M059J (cell line): ENCODE data around the gene NRBP1. TPM values are rescaled to one million over a fixed set of nuclear protein-coding genes. Genes with fewer than 3 reads are reported as not detected.
"Not testable (repeated sequence)": the region's sequence is repeated elsewhere in the genome, so short reads cannot be mapped to it uniquely, and the experiment has no call there.

ENCODE experiments used
- DNase-seq: peaks from one replicate; pipeline ENCODE4 v3.0.0-alpha.2; 2012; ENCODE audit warnings: low read depth
- total RNA-seq: library from RNA; depleted of rRNA; stranded (reverse); fragments of >200 nt; shearing (Covaris generic); gene quantifications from 2 replicates; pipeline ENCODE4 v1.2.3, GENCODE V29; 2014

NRBP1 gene
- total RNA-seq, 1 experiment from 2014 or later = 124 TPM

DNA sequence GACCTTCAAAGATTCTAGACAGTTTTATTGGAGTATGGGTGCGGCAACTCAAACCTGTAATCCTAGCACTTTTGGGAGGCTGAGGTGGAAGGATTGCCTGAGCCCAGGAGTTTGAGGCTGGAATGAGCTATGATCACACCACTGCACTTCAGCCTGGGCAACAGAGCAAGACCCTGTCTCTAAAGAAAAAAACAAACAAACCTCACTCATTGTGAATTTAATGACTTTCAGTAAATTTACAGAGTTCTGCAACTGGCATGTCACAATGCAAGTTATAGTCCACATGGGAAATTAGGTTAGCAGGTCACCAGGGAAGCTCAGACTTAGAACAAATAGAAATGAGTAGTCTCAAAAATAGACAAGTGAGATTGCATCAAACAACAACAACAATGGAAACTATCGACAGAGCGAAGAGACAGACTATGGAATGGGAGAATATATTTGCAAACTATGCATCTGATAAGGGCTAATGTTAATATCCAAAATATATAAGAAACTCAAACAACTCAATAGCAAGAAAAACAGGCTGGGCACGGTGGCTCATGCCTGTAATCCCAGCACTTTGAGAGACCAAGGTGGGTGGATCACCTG lies 6.7 kb upstream of the NRBP1 start:
- no peak for DNase-seq

DNA sequence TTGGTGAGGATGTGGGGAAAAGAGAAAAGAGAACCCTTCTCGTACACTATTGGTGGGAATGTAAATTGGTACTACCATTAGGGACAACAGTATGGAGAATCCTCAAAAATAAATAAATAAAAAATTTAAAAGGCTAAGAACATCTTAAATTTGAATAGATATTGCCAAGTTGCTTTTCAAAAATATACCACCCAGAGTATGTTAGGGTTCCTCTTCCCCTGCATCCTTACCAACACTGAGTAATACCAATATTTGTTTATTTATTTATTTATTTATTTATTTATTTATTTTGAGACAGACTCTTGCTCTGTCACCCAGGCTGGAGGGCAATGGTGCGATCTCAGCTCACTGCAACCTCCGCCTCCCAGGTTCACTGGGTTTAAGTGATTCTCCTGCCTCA lies 5.5 kb upstream of the NRBP1 start:
- DNase-seq = no peak

DNA sequence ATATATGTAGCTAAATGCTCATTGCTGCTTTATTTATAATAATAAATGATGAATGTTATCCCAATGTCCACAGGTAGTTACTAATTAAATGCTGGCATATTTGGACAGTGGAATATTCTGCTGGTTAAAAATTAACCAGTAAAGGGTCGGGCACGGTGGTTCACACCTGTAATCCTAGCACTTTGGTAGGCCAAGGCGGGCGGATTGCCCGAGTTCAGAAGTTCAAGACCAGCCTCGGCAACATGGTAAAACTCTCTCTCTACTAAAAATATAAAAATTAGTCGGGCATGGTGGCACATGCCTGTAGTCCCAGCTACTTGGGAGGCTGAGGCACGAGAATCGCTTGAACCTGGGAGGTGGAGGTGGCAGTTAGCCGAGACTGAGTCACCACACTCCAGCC lies 3.4 kb upstream of the NRBP1 start:
- not testable (repeated sequence) for DNase-seq

- no peak for DNase-seq
Measured at GRCh38 chr2:27427863-27428212, 593 bp upstream of the NRBP1 start.

- peak; percentile 83 for DNase-seq
Measured at GRCh38 chr2:27428978-27429541, 629 bp downstream of the NRBP1 start.

- peak; percentile 67 for DNase-seq
Measured at GRCh38 chr2:27431395-27431794, 3.0 kb downstream of the NRBP1 start.

DNA sequence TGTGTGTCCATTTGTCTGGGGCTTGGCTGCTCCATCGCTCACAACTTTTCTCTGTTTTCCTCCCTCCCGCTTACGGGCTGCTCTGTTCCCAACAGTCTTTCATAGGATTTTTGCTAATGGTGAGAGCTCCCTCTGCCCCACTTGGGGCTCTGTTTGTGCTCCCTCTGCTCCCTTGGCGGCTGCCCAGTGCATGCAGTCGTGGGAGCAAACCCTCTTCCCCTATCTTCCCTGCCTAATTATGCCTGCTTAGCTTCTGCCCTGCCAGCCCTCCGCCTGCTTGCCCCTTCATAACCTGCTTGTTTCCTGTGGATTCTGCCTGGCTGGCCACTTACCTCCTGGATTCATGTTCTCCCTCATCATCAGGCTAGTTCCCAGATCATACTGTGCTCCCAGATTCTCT lies 7.2 kb downstream of the NRBP1 start:
- no peak for DNase-seq

- DNase-seq = no peak
Measured at GRCh38 chr2:27441226-27441926, 12.9 kb downstream of the NRBP1 start.

DNA sequence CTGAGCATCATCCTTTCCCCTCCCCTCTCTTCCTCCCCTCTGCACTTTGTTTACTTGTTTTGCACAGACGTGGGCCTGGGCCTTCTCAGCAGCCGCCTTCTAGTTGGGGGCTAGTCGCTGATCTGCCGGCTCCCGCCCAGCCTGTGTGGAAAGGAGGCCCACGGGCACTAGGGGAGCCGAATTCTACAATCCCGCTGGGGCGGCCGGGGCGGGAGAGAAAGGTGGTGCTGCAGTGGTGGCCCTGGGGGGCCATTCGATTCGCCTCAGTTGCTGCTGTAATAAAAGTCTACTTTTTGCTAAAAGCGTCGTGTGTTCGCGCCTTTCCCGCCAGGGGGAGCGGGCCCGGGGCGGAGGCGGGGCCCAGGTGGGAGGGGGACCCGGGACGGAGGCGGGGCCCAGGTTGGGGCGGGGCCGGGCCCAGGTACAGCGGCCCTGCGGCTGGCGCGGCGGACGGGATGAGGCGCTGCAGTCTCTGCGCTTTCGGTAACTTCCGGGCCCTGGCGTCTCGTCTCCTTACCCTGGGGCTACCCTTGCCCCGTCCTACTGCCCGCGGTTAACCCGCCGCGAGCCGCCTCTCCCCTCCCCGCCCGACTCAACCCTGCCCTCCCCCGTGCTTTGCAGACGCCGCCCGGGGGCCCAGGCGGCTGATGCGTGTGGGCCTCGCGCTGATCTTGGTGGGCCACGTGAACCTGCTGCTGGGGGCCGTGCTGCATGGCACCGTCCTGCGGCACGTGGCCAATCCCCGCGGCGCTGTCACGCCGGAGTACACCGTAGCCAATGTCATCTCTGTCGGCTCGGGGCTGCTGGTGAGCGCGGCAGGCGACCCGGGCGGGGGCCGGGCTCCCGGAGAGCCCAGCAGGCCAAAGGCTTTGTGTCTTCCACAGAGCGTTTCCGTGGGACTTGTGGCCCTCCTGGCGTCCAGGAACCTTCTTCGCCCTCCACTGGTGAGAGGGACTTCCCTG lies 13.8 kb downstream of the NRBP1 start, which contains the start of gene KRTCAP3:
Gene KRTCAP3 (plus strand): TSS at position 424 of the 962 bp plus-strand sequence. CDS start 32 bp downstream, at position 456.
- DNase-seq = no peak

DNA sequence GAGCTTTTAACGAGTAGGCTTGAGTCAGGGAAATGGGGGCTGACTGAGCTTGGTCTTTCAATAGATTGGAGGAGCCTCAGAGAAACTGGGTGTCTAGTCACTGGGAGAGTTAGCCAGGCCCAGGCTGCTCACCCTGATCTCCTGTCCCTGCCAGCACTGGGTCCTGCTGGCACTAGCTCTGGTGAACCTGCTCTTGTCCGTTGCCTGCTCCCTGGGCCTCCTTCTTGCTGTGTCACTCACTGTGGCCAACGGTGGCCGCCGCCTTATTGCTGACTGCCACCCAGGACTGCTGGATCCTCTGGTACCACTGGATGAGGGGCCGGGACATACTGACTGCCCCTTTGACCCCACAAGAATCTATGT lies 14.5 kb downstream of the NRBP1 start:
- no peak for DNase-seq

GRCh38 chr2:27445155-27445554 lies 16.7 kb downstream of the NRBP1 start:
- no peak for DNase-seq

DNA sequence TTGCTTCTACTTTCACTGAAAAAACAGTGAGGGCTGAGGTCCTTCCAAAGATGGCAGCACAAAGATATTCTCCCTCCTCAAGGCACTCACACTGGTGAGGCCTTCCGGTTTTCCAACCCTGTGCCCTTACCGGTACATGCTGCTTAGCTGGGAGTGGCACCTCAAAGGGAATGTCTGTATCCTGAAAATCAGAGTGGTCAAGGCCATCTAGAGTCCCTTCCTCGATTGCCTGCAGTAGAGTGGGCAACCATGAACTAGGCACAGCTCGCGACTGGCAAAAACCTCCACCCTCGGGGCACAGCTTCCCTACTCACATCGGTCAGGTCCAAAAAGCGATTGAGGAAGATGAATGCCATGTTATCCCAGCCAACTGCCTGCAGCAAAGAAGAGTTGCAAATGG lies 17.2 kb downstream of the NRBP1 start:
- no peak for DNase-seq

GRCh38 chr2:27446057-27446456 lies 17.6 kb downstream of the NRBP1 start:
- no peak for DNase-seq

DNA sequence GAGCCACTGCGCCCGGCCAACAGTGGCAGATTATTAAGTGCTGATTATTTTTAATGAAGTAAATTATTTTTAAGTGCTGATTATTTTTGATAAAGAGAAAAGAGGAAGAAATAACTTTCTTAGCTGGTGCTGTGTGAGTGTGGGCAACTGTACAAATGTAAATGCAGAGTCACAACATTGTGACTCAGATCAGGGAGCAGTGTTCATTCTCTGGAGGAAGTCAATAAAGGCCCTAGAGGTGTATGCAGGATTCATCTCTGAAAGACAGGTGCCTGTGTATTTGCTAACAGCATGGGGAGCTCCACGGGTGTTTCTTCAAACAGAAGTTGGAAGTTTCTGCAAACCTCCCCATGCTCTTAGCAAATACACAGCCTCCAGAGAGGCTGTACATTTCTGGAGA lies 19.9 kb downstream of the NRBP1 start:
- no peak for DNase-seq

GRCh38 chr2:27451095-27451494 lies 22.7 kb downstream of the NRBP1 start:
- no peak for DNase-seq

GRCh38 chr2:27453968-27454367 lies 25.5 kb downstream of the NRBP1 start:
- no peak for DNase-seq

DNA sequence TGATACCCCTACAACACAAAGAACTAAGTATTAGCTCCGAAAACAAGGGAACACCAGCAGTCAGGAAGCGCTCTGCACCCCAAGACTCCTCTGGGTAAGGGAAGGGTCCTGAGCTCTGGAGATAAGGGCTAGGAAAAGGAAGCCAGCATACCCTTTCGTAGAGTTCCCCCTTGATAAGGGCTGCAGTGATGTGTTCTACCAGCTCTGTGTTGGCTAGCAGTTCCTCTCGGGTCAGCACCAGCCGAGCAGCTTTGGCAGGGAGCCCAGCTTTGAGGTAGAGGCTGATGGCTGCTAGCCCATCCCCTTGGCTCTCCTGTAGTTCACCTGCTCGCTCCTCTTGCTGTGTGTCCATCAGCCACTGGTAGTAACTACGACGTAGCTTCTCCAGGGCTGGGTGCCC lies 32.7 kb downstream of the NRBP1 start:
- DNase-seq = no peak

DNA sequence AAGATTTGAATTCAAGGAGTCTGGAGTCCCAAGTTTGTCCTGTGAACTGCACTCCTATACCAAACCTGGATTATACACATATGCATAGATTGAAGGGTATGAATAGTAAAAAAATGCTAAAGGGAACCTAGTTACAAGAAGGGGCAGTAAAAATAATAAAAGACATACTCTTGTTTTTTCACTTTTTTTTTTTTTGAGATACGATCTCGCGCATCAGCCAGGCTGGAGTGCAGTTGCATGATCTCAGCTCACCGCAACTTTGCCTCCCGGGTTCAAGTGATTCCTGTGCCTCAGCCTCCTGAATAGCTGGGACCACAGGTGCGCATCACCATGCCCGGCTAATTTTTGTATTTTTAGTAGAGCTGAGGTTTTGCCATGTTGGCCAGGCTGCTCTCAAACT lies 36.0 kb downstream of the NRBP1 start:
- no peak for DNase-seq

GRCh38 chr2:27471961-27472360 lies 43.5 kb downstream of the NRBP1 start:
- no peak for DNase-seq

GRCh38 chr2:27485496-27485895 lies 57.1 kb downstream of the NRBP1 start:
- DNase-seq = no peak

DNA sequence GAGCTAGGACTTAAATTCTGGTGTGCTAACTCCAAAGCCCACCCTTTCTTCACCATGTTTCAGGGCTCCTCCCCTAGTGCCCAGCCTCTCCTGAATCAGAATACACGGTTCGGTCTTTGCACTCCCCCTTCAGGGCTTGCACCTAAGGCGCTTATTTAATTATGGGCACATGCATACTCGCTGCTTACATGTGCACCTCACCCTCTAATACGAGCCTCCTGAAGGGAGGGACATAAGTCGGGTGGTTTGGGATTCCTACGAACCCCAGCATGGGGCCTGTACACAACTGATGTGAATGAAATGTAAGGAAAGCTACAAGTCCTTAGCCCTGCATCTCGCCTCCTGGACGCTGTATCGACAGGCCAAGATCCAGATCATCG lies 60.7 kb downstream of the NRBP1 start:
- peak; percentile 6 for DNase-seq
